EH (cell line): ENCODE results near the gene SEL1L2.
"Not testable (repeated sequence)": the region's sequence is repeated elsewhere in the genome, so short reads cannot be mapped to it uniquely, and the experiment has no call there.

Source experiments
- DNase-seq: peaks from one replicate; pipeline ENCODE4 v3.0.0-alpha.2; 2015; ENCODE audit warnings: low read depth

Gene SEL1L2, protein sequence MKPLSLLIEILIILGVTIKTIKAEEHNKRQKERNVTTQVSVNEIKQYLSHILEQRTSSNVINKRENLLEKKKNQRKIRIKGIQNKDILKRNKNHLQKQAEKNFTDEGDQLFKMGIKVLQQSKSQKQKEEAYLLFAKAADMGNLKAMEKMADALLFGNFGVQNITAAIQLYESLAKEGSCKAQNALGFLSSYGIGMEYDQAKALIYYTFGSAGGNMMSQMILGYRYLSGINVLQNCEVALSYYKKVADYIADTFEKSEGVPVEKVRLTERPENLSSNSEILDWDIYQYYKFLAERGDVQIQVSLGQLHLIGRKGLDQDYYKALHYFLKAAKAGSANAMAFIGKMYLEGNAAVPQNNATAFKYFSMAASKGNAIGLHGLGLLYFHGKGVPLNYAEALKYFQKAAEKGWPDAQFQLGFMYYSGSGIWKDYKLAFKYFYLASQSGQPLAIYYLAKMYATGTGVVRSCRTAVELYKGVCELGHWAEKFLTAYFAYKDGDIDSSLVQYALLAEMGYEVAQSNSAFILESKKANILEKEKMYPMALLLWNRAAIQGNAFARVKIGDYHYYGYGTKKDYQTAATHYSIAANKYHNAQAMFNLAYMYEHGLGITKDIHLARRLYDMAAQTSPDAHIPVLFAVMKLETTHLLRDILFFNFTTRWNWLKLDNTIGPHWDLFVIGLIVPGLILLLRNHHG

GRCh38 chr20:13990465-13990864 is at the start of gene SEL1L2:
TSS of gene SEL1L2 (minus strand) at chr20:13990614. CDS start at chr20:13990534, 80 bp downstream.
- DNase-seq, result peak; percentile 7

DNA sequence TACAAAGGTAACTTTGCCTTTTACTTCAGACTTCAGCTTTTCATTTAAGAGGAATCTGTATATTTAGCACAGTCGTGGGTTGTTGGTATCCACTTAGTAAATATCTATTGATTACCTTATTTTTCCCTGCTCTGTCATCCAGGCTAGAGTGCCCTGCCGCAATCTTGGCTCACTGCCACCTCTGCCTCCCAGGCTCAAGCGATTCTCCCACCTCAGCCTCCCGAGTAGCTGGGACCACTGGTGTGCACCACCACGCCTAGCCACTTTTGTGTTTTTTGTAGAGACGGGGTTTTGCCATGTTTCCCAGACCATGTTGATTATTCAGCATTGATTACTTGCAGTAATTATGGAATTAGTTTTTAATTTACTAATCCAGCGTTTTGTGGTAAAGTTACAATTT is 46.2 kb upstream of the SEL1L2 start:
- DNase-seq, result no peak

DNA sequence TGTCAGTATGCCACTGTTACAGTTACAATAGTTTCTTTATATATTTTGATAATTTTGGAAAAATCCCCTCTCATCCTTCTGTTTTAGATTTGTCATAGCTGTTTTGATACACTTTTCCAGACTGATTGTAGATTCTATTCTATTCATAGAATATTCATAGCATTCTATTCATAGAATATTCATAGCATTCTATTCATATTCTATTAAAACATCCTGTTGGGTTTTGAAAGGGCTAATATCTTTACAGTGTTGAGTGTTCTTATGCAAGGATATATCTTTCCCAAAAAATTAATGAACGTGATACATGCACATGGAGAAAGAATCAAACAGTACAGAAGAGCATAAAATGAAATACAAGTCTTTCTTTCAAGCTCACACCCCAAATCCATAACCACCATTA is 42.9 kb upstream of the SEL1L2 start:
- no peak for DNase-seq

- no peak for DNase-seq
These were observed 40.6 kb upstream of the SEL1L2 start for GRCh38 chr20:14030991-14031390.

DNA sequence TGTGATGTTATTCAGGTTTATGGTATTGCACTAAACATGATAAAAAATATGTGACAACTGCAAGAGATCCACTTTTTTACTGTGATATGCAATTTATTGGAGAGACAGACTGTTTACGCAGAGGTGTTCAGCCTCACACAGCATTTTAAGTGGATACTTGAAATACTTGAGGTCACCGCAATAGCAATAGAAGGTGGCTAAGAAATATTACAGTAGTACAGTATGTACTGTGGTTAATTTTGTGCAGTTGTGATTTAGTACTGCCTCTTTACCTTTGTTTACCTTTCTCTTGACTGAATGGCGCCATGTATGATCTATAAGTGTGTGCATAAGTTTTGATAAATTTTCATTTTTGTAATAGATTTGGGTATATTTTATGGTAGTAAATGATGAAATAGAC is 22.3 kb upstream of the SEL1L2 start:
- DNase-seq, result no peak

DNA sequence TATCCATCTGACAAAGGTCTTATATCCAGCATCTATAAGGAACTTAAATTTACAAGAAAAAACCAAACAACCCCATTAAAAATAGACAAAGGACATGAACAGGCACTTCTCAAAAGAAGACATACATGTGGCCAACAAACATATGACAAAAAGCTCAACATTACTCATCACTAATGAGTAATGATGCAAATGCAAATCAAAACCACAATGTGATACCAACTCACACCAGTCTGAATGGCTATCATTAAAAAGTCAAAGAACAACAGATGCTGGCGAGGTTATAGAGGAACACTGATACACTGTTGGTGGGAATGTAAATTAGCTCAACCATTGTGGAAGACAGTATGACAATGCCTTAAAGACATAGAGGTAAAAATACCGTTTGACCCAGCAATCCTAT is 18.8 kb upstream of the SEL1L2 start:
- no peak for DNase-seq

GRCh38 chr20:14005996-14006395 is 15.6 kb upstream of the SEL1L2 start:
- DNase-seq, result no peak

DNA sequence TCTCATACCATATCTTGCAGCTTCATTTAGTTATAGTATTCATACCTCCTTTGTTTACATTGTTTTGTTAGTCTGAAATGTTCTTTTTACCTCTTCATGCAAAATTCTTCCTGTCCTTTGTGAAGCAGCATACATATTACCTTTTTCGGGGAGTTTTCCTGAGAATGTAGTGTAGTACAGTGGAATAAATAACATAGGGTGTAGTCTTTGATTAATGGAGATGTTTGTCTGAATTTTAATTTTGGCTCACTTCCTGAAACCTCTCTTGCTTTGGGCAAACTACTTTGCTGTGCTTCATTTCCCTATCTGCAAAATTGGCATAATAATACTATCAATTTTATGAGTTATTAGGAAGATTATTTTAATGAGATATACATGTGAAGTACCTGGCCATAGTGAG is 10.5 kb upstream of the SEL1L2 start:
- DNase-seq, result no peak

- DNase-seq, result no peak
These were observed 5.9 kb upstream of the SEL1L2 start for GRCh38 chr20:13996265-13996664.

- DNase-seq, result peak; percentile 6
These were observed 5.4 kb upstream of the SEL1L2 start for GRCh38 chr20:13995841-13996240.

DNA sequence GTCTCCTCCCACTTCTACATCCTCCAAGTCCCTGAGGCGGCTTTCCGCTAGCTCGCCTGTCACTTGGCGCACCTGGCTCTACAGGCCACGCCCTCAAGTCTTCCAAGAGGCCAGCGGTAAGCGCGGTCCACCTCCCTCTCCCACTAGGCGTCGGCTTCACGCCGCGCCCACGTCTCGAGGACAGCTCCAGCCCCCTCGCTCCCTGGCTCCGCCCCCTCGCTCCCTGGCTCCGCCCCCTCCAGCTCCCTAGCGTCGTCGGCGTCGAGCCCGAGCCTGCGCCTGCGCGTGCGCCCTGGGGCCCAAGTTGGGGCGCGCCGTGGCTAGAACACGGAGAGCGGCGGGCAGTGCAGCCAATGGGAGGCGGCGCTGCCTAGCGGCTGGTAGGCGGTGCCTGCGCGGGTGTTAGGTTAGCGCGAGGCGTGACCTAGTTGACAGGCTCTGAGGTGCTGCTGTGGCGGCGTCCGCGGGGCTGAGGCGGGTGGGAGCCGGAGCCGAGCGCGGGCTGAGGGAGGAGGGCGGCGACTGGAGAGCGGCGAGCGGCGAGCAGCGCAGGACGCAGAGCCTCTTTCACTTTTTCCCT is 4.8 kb upstream of the SEL1L2 start, which contains the start of gene MACROD2:
Gene MACROD2 (plus strand): TSS at position 431 of the 580 bp plus-strand sequence.
- DNase-seq, result peak; percentile 92

GRCh38 chr20:13991955-13992354 is 1.5 kb upstream of the SEL1L2 start:
- DNase-seq, result not testable (repeated sequence)

DNA sequence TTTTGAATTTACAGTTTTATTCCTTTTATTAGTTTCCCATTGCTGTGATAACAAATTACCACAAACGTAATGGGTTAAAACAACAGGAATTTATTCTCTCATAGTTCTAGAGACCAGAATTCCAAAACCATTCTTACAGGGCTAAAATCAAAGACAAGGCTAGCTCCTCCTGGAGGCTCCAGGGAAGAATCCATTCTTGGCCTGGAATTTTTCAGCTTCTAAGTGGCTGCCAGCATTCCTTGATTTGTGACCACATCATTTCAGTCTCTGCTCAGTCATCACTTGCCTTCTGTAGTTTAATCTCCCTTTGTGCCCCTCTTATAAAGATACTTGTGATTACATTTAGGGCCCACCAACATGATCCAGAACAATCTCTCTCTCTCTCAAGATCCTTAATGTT is 897 bp upstream of the SEL1L2 start:
- DNase-seq, result peak; percentile 4

DNA sequence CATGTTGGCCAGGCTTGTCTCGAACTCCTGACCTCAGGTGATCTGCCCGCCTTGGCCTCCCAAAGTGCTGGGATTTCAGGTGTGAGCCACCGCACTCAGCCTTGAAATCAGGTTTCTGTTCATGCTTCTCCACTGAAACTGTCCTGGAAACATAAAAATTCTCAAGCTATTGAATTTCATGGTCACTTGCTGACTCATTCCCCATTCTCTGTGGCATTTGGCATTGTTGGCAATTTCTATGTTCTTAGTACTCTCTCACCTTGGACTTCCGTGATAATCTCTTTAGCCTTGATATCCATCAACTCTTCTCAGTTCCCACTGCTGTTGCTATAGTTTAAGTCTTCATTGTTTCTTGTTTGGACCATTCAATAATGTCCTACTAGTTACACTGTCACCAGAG is 6.2 kb downstream of the SEL1L2 start:
- no peak for DNase-seq

GRCh38 chr20:13960525-13960924 is 29.9 kb downstream of the SEL1L2 start:
- DNase-seq, result no peak

DNA sequence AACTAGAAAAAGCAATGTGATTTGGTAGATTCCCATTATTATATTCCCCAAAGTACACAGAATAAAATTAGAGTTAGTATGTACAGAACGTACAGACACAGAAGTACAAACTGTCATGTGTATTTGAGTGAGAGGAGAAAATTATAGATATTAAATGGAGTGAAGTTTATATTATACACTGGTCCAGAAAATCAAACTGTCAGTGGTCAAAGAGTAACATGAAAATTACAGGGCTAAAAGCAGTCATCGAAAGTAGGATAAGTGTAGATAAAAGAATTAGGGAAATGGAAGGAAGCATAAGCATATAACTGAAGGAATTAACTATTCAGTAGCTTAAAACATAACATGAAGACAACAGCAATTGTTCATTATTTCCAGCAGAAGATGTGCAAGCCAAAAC is 30.3 kb downstream of the SEL1L2 start:
- no peak for DNase-seq

- no peak for DNase-seq
These were observed 37.2 kb downstream of the SEL1L2 start for GRCh38 chr20:13953227-13953626.

GRCh38 chr20:13947719-13948118 is 42.7 kb downstream of the SEL1L2 start:
- no peak for DNase-seq

- DNase-seq, result no peak
These were observed 49.4 kb downstream of the SEL1L2 start for GRCh38 chr20:13941031-13941430.

DNA sequence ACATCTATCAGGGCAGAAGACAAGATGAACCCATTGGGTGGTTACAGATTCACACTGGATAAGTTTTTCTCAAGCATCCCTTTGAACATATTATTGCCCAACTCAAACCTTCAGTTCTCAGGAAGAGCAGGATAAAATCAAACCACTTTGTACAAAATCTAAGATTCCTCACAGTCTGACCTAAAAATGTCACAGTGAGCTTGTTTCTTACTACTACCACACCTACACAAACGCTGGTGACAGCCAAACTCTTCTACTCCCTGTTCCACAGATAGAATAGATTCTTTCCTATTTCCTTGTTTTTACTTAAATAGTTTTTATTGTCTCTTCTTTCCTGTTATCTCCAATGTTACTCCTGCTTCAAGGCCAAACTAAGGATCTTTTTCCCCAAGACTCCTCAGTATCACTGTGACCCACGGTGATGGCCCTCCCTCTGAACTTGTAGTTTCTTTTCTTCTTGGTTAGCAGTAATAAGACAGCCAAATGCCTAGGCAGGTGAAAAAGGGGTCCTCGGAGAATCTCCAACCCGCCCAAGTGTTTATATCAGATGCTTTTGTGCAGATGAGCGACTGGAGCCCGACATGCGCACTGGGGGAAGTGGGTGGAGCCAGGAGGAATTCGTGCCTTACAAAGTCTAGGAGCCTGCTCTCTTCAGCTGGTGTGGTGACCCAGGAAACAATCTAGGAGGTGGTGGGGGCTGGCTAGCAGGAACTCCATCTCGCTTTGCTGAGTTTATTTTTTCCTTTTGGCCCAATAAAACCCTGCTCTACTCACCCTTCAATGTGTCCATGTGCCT is 53.4 kb downstream of the SEL1L2 start:
- no peak for DNase-seq

DNA sequence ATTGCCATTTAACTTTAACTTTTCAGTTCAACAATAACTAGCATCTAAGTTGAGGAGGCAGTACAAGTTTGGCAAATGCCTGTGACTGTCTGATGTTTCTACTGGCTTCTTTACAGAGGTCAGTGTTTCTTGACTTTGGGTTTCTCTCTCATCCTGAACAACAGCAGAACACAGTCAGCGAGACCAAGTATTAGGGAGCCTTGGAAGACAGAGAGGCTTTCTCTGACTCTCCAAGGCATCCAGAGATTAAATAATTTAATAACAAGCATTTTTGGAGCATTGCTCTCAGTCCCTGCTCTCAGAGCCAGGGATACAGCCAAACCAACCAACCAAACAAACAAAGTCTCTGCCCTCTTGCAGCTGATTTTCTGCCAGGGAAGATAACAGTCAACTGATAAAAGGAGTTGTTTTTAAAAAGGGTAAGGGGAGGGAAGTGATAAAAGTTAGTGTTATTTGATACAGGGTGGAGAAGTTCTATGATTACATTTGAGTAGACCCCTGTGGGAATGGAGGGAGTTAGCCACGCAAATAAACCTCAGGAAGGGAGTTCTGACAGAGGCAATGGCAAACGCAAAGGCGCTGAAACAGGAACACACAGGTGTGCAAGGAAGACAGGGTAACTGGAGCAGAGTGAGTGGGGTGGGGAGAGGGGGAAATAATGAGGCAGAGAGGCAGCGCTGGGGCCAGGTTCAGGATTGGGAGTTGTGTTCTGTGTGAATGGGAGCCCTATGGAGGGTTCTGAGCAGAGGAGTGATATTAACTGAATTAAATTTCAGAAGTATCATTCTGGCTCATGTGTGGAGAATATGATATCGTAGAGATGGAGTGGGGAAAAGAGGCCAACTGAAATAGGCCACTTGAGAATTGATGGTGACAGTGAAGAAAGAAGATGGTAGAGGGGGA is 55.2 kb downstream of the SEL1L2 start:
- DNase-seq, result no peak
